GM06990 (cell line): Measurements from ENCODE around the gene NAAA.
"Not testable (repeated sequence)": the region's sequence is repeated elsewhere in the genome, so short reads cannot be mapped to it uniquely, and the experiment has no call there.

Experiments
- DNase-seq: peaks from one replicate; pipeline ENCODE4 v3.0.0-alpha.2; 2011; ENCODE audit not compliant: insufficient read length; ENCODE audit errors: extremely low read depth
- H3K27me3 ChIP-seq: replicated peaks from 2 replicates; pipeline ENCODE4 v1.6.0; 2011; ENCODE audit warnings: low read length; ENCODE audit not compliant: control insufficient read depth, insufficient read depth
- H3K36me3 ChIP-seq: 2 replicates; pipeline ENCODE4 v1.5.1; 2011; ENCODE audit warnings: low read length; ENCODE audit not compliant: control insufficient read depth, insufficient read depth
- H3K4me3 ChIP-seq: replicated peaks from 2 replicates; pipeline ENCODE4 v1.5.1; 2011; ENCODE audit warnings: low read depth, mild to moderate bottlenecking, control low read depth, low read length
- TF ChIP-seq, protein P1 (sequence below): IDR thresholded peaks from 2 replicates; pipeline ENCODE4 v1.5.1; 2011; ENCODE audit warnings: low read length, control low read depth, mild to moderate bottlenecking, inconsistent platforms; ENCODE audit not compliant: insufficient read depth, poor library complexity, severe bottlenecking

NAAA gene

DNA sequence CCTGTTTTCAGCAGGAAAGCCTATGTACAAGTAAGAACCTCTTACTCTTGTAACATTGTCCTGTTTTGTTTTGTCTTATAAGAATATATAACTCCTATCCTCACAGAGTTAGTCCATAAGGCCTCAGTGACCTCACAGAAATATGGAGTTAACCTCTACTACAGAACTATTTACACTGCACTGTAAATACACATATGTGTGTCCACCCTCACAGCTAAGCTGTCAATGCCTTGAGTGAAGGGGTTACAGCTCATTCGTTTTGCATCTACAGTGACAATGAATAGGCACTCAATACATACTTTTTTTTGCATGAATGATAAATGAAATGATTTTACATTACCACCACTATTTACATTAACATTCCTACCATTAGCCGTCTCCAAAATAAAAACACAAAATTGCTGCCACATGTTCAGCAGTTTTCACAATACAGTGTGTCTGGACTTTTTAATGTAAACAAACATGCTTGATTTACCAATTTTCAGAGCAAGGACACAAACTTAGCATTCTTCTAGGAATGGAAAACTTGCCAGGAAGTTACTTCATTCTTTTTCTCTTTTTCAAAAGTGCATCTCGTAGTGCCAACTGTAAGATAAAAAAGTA, 9.5 kb upstream of the NAAA start:
- Histone ChIP-seq H3K36me3 (no peaks in the 10 kb centered on the region; the same call in 1 of the 2 replicates), H3K27me3 (no peaks in the 10 kb centered on the region), H3K4me3 (no peak overlapping the region)
- TF ChIP-seq, protein P1, sequence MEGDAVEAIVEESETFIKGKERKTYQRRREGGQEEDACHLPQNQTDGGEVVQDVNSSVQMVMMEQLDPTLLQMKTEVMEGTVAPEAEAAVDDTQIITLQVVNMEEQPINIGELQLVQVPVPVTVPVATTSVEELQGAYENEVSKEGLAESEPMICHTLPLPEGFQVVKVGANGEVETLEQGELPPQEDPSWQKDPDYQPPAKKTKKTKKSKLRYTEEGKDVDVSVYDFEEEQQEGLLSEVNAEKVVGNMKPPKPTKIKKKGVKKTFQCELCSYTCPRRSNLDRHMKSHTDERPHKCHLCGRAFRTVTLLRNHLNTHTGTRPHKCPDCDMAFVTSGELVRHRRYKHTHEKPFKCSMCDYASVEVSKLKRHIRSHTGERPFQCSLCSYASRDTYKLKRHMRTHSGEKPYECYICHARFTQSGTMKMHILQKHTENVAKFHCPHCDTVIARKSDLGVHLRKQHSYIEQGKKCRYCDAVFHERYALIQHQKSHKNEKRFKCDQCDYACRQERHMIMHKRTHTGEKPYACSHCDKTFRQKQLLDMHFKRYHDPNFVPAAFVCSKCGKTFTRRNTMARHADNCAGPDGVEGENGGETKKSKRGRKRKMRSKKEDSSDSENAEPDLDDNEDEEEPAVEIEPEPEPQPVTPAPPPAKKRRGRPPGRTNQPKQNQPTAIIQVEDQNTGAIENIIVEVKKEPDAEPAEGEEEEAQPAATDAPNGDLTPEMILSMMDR = no peak
- no peak for DNase-seq

DNA sequence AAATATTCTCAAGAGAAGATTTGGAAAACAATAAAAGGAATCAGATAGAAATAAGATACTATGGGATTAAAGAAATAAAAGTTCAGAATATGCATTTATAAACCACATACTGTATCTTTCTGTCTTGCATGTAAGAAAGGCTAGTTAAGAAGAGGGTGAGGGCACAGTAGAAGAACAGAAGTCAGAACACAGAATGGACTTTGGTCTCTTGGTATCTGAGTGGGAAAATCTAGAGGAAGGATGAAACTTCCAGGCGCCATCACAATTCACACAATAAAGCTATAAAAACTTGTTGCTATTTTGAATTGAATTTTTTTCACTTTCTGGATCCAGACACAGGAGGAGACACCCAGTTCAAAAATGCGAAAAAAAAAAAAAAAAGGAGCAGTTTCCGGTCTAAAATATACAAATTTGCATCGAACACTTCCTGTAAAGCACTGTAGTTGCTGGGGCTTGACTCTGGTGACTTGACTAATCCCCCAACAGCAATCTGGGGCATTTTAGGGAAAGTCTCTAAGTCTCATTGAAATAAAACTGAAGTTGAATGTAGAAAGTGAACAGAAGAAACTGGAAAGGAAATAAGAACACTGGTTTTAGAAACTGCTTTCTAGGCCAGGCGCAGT, 8.1 kb upstream of the NAAA start:
- H3K36me3 ChIP-seq = no peaks in the 10 kb centered on the region; the same call in 1 of the 2 replicates
- H3K27me3 ChIP-seq = no peaks in the 10 kb centered on the region
- DNase-seq = peak; percentile 24
- no peak overlapping the region for H3K4me3 ChIP-seq
- TF ChIP-seq, protein P1 = no peak

DNA sequence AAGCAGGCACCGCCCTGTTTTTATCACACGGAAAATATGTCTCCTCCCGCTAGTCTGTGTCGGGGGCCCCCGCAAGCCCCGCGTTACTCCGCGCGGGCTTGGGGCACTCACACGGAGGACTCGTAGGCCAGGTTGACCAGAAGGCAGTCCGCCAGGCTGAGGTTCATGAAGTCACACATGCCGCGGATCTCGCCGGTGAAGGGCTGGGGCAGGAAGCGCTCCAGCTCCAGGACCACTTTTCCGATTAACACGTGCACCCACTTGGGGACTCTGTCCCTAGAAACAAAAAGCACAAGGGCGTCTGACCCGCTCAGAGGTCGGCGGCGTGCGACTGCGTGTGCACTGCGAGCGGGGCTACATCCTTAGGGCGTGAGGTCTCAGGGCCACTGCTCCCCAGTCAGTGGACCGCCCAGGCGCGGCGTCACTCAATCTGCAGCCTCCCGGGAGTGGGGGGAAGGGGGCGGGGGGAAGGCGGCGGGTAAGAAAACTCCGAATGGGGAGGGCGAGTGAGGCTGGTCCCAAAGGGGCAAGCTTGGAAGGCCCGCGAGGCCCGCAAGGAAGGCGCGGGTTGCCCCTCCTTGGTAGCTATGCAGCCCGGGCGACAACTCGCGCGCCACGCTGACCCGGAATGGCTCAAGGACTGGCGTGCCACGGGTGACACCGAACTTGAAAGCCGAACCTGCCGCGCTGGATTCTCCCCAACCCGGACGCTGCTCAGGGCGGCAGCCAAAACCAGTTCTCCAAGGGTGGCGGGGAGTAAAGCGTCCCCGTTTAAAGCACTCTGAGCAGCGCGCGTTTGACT, 722 bp downstream of the NAAA start:
- TF ChIP-seq, protein P1 = no peak
- peak; percentile 83 for DNase-seq
- Histone ChIP-seq H3K36me3 (no peaks in the 10 kb centered on the region), H3K27me3 (no peaks in the 10 kb centered on the region), H3K4me3 (peak overlapping the region; percentile 80)

DNA sequence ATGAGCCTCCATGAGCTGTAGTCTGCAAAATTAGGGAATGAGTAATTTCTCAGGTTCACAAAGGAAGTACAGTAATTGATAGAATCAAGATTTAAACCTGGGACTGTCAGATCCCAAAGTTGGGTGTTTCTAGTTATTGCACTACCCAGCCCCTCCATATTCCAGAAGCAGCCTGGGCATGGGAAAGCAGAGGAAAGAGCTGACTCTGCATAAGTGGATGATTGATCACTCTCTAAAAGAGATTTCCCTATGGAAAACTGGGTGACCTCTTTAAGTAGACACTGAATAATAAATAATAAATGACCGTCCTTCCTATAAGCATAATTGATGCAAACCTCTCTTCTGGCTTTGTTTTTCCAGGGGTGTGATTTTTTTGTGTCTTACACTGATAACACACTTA, 5.2 kb downstream of the NAAA start:
- TF ChIP-seq, protein P1 = no peak
- Histone ChIP-seq H3K36me3 (no peaks in the 10 kb centered on the region), H3K4me3 (no peak overlapping the region), H3K27me3 (no peaks in the 10 kb centered on the region)
- no peak for DNase-seq

DNA sequence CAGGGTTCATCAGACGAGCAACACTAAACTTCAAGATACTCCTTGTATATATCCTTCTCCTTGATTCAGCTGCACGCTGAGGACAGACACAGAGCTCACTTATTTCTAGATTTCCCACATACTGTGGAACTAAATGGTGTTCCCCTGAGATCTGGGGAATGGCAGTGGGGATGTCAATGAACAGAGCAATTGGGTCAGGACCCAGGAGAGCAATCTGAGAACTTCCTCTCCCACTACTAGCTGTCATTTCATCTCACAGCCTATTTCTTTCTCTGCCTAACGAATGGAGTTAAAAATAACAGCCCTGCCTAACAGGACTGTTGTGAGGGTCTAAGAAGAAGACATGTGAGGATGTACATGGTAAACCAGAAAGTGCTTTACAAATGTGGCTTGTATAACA, 10.7 kb downstream of the NAAA start:
- no peak for DNase-seq
- Histone ChIP-seq H3K27me3 (no peaks in the 10 kb centered on the region), H3K36me3 (no peaks in the 10 kb centered on the region; the same call in 1 of the 2 replicates), H3K4me3 (no peak overlapping the region)
- TF ChIP-seq, protein P1 = no peak

DNA sequence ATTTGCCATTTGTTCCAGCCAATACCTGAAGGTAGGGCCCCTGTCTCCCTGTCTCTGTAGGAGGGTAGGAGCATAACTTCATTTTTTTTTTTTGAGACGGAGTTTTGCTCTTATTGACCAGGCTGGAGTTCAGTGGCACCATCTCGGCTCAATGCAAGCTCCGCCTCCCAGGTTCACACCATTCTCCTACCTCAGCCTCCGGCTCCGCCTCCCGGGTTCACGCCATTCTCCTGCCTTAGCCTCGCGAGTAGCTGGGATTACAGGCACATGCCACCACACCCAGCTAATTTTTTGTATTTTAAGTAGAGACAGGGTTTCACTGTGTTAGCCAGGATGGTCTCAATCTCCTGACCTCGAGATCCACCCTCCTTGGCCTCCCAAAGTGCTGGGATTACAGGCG, 15.9 kb downstream of the NAAA start:
- H3K36me3 ChIP-seq = not testable (repeated sequence)

More for the DNA sequence above, 15.9 kb downstream of the NAAA start:
- not testable (repeated sequence) for H3K4me3 ChIP-seq, H3K27me3 ChIP-seq, DNase-seq
